HepG2 (cell line): ENCODE data around the gene RGL3. TPM values are rescaled to one million over a fixed set of nuclear protein-coding genes. Genes with fewer than 3 reads are reported as not detected.
A peak's percentile ranks its signal among the peaks of the same experiment; 100 is the strongest.

Experiments used
- ATF3 ChIP-seq: sonication (generic); formaldehyde crosslinking; IDR thresholded peaks from 2 replicates; pipeline ENCODE4 v1.4.0; 2020; ENCODE audit warnings: missing genetic modification reagents
- CHD2 ChIP-seq: IDR thresholded peaks from 2 replicates; pipeline ENCODE4 v1.6.1; 2011; ENCODE audit warnings: low read depth, low read length, improper control_type of control experiment
- EEA1 ChIP-seq: sonication (generic); formaldehyde crosslinking; IDR thresholded peaks from 2 replicates; pipeline ENCODE4 v1.5.1; 2020; ENCODE audit warnings: mild to moderate bottlenecking, missing genetic modification reagents, borderline replicate concordance
- EP300 ChIP-seq, 3 experiments: sonication (generic) in 1 of 3; formaldehyde crosslinking in 1 of 3; IDR thresholded peaks; 2 replicates each; pipeline versions ENCODE4 v1.5.1 to v1.6.1; 2011 to 2020; ENCODE audit warnings: low read depth in 2 of 3, low read length in 2 of 3, borderline replicate concordance in 1 of 3, improper control_type of control experiment in 1 of 3, mild to moderate bottlenecking in 1 of 3, missing genetic modification reagents in 1 of 3, moderate library complexity in 1 of 3
- FUBP1 ChIP-seq: sonication (generic); formaldehyde crosslinking; IDR thresholded peaks from 2 replicates; pipeline ENCODE4 v1.5.1; 2020; ENCODE audit warnings: missing genetic modification reagents, mild to moderate bottlenecking, borderline replicate concordance
- NBN ChIP-seq: fragments of 450-650 bp; conservative IDR thresholded peaks from 2 replicates; pipeline ENCODE4 v1.6.1; 2017
- PREB ChIP-seq: sonication (generic); formaldehyde crosslinking; IDR thresholded peaks from 2 replicates; pipeline ENCODE4 v1.4.0; 2020; ENCODE audit warnings: missing genetic modification reagents
- SP1 ChIP-seq, 2 experiments: fragments of 450-650 bp in 1 of 2; sonication (generic) in 1 of 2; formaldehyde crosslinking in 1 of 2; IDR thresholded peaks; 2 replicates each; pipeline versions ENCODE4 v1.4.0 to v1.6.1; 2016 to 2020; ENCODE audit warnings: missing genetic modification reagents in 1 of 2
- THAP9 ChIP-seq: sonication (generic); formaldehyde crosslinking; IDR thresholded peaks from 2 replicates; pipeline ENCODE4; 2020; ENCODE audit warnings: missing genetic modification reagents, mild to moderate bottlenecking, borderline replicate concordance
- ZBTB8A ChIP-seq: sonication (generic); formaldehyde crosslinking; IDR thresholded peaks from 2 replicates; pipeline ENCODE4 v1.4.0; 2020; ENCODE audit warnings: mild to moderate bottlenecking, low read depth, missing genetic modification reagents, borderline replicate concordance
- ZFP41 ChIP-seq: sonication (generic); formaldehyde crosslinking; IDR thresholded peaks from 2 replicates; pipeline ENCODE4 v1.4.0; 2020; ENCODE audit warnings: mild to moderate bottlenecking, missing genetic modification reagents, borderline replicate concordance
- ZNF34 ChIP-seq: sonication (generic); formaldehyde crosslinking; IDR thresholded peaks from 2 replicates; pipeline ENCODE4 v1.4.0; 2020; ENCODE audit warnings: mild to moderate bottlenecking, missing genetic modification reagents, borderline replicate concordance
- ZNF646 ChIP-seq: sonication (generic); formaldehyde crosslinking; IDR thresholded peaks from 2 replicates; pipeline ENCODE4 v1.9.0; 2021; ENCODE audit warnings: mild to moderate bottlenecking, missing genetic modification reagents
- ZNF709 ChIP-seq: sonication (generic); formaldehyde crosslinking; IDR thresholded peaks from 2 replicates; pipeline ENCODE4 v1.5.0; 2020; ENCODE audit warnings: mild to moderate bottlenecking, missing genetic modification reagents
- ZNF766 ChIP-seq: sonication (generic); formaldehyde crosslinking; IDR thresholded peaks from 2 replicates; pipeline ENCODE4 v1.5.0; 2020; ENCODE audit warnings: missing genetic modification reagents, borderline replicate concordance
- ZNF788 ChIP-seq: sonication (generic); formaldehyde crosslinking; IDR thresholded peaks from 2 replicates; pipeline ENCODE4 v1.5.0; 2020; ENCODE audit warnings: mild to moderate bottlenecking, missing genetic modification reagents, borderline replicate concordance
- polyA plus RNA-seq, 8 experiments: library from polyadenylated mRNA; depleted of rRNA in 3 of 8; stranded (reverse) in 7 of 8; unstranded in 1 of 8; fragments of >200 nt; fragmentation: Illumina TruSeq in 4 of 8; extraction: Trizol in 4 of 8; gene quantifications; 2 replicates each; pipeline versions ENCODE4 v1.2.1 to v1.2.3, GENCODE V29; 2011 to 2016; ENCODE audit warnings: low read depth in 4 of 8, missing spikeins in 1 of 8, mixed read lengths in 1 of 8; ENCODE audit not compliant: insufficient read depth in 1 of 8
- total RNA-seq, 5 experiments: library from RNA; depleted of rRNA; stranded (reverse); fragments of >200 nt; fragmentation: Illumina TruSeq; extraction: Trizol; gene quantifications; 2 replicates each; pipeline ENCODE4 v1.2.3, GENCODE V29; 2016; ENCODE audit warnings: low read depth in 1 of 5

The RGL3 gene
- total and polyA plus RNA-seq, 2 of the 13 experiments (the other 11 are each of a cell fraction or from before 2014, with no cell fraction given), result 4.2 to 7.6 TPM

GRCh38 chr19:11463391-11463790 lies 44.3 kb upstream of the RGL3 start (continued):
- no peak for TF ChIP-seq ZNF788 (CRISPR knock-in tag)
- no peak for TF ChIP-seq ZFP41 (CRISPR knock-in tag)
- TF ChIP-seq ZNF766 (CRISPR knock-in tag), result no peak
- no peak for TF ChIP-seq THAP9
- TF ChIP-seq ZNF646 (CRISPR knock-in tag), result peak; percentile 47; the same call in 1 of the 2 replicates
- no peak for TF ChIP-seq ATF3
- TF ChIP-seq EEA1 (CRISPR knock-in tag), result no peak
- no peak for TF ChIP-seq ZNF709 (CRISPR knock-in tag)
- no peak for TF ChIP-seq ZBTB8A
- TF ChIP-seq SP1 (IDR thresholded peaks at IDR 0.05), result no peak
- TF ChIP-seq SP1 (CRISPR knock-in tag; IDR thresholded peaks at IDR 0.05), result no peak
- TF ChIP-seq NBN, result no peak
- TF ChIP-seq CHD2, result no peak
- TF ChIP-seq EP300 (IDR thresholded peaks at IDR 0.05; ENCODE audit: low read depth in 2 of 2, low read length in 2 of 2), result no peak
- TF ChIP-seq EP300 (CRISPR knock-in tag; IDR thresholded peaks at IDR 0.05; ENCODE audit: borderline replicate concordance), result no peak
- TF ChIP-seq FUBP1 (CRISPR knock-in tag), result no peak
- TF ChIP-seq PREB (CRISPR knock-in tag), result no peak
- no peak for TF ChIP-seq ZNF34
